Endometrial microvascular endothelial cells (primary cell): ENCODE data around the gene UBE2QL1. TPM values are rescaled to one million over a fixed set of nuclear protein-coding genes. Genes with fewer than 3 reads are reported as not detected.

Experiments used
- in situ Hi-C: cut with HindIII; loops from 2 replicates; pipeline ENCODE4 v1.10.0; 2017; ENCODE audit warnings: low sequenced_read_pairs, low pct_unique_long_range_greater_than_20kb; ENCODE audit errors: inconsistent ontology term
- total RNA-seq: library from RNA; depleted of rRNA; stranded (reverse); fragments of >200 nt; gene quantifications from one replicate; pipeline ENCODE4 v1.2.3, GENCODE V29; 2015; ENCODE audit errors: inconsistent ontology term

Gene UBE2QL1
- under 0.01 TPM for total RNA-seq

DNA sequence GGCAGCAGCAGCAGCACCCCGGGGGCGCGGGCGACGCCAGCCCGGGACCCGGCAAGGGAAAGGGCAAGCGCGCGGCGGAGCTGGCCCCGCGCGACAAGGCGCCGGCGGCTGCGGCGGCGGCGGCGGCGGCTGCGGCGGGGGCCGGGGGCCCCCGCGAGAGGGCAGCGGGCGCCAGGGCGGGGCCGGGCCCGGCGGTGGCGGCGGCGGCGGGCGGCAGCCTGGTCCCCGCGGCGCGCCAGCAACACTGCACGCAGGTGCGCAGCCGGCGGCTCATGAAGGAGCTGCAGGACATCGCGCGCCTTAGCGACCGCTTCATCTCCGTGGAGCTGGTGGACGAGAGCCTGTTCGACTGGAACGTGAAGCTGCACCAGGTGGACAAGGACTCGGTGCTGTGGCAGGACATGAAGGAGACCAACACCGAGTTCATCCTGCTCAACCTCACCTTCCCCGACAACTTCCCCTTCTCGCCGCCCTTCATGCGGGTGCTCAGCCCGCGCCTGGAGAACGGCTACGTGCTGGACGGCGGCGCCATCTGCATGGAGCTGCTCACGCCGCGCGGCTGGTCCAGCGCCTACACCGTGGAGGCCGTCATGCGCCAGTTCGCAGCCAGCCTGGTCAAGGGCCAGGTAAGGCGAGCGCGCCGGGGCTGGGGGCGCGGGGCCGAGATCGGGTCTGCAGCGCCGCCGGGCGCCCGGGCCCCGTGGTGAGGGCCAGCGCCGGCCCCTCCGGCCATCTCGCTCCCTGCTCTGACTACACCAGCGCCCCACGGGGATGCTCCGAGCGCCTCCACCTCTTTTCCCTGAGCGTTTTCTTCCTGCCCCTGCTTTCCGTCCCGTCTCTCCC is at the start of gene UBE2QL1:
UBE2QL1 (plus strand) TSS at position 238 of the 843 bp plus-strand sequence; CDS start at position 273, 35 bp downstream.
- in situ Hi-C loops, result no loop called here

DNA sequence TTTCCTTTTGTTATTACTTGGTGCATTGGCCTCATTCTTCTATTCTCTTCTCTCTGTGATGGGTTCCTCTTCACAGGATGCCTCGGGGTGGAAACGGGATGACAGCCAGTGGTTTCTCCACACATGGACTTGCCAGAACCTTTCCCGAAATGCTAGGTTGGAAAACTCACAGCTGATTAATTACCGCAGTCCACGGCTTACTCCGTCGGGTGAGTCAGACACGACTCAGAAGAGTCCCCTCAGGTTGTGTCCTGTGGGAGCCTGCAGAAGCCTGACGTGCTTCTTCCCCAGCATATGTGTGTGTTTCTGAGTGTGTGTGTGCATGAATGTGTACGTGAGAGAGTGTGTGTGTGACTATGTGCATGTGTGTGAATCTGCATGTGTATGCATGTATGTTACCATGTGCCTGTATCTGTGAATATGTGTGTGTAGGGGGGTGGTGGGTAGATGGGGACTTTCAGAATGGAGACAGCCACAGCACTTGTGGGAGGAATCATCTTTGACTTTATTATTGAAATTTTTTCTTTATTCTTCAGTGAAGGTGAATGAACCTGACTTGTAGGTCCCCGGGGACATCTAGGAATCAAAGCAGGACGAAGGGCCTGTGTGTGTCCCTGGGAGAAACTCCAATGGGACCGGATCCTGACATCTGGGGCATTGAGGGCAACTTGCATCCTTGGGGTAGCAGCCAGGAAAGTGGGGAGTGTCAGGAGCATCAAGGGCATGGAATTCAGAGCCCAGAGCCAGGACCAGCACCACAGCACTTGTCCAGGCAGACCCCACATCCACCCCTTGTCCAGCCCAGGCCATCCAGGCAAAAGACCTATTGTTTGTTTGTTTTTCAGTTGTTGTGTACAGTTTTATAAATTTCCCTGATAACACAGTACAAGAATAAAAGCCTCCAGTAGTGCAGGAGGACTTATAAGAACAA is 48.4 kb upstream of the UBE2QL1 start:
- in situ Hi-C loops, result no loop called here

GRCh38 chr5:6401410-6401809 is 47.2 kb upstream of the UBE2QL1 start:
- in situ Hi-C loops, result no loop called here

DNA sequence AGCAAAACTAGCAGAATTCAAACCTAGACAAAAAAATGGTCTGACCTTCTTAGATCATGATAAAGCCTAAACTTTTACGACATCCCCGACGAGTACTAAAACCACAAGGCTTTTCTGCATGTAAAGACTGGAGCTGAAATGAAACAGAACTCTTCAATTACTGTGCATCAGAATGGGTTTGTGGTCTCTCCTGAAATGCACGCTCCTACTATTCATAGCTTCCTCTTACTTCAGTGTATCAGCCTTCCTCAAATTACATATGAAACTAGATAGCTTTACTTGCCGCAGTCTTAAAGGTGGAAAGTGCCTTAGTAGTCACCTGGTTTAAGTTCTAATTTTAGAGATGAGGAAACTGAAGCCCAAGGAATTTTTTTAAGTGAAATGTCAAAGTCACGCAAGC is 45.7 kb upstream of the UBE2QL1 start:
- in situ Hi-C loops, result no loop called here

- in situ Hi-C loops, result no loop called here
These were observed 45.2 kb upstream of the UBE2QL1 start for GRCh38 chr5:6403416-6403815.

- in situ Hi-C loops, result no loop called here
These were observed 44.5 kb upstream of the UBE2QL1 start for GRCh38 chr5:6404129-6404528.

GRCh38 chr5:6405591-6405990 is 43.1 kb upstream of the UBE2QL1 start:
- in situ Hi-C loops, result no loop called here

- in situ Hi-C loops, result no loop called here
These were observed 41.0 kb upstream of the UBE2QL1 start for GRCh38 chr5:6407558-6408259.

DNA sequence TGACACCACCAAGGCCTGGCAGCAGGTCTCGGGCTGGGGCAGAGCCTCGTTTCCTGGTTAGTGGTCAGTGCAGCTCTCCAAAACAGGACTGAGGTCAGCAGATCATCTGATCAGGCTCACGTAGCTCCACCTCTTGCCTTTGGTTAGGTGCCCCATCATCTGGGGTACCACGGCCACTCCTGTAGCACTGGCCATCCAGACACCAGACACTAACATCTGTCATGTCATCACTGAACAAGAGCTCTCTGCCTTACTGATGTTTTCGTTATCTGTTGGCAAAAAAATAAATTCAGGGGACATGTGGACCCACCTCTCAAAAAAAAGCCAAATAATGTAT is 40.4 kb upstream of the UBE2QL1 start:
- in situ Hi-C loops, result no loop called here

- in situ Hi-C loops, result no loop called here
These were observed 39.8 kb upstream of the UBE2QL1 start for GRCh38 chr5:6408627-6409446.

DNA sequence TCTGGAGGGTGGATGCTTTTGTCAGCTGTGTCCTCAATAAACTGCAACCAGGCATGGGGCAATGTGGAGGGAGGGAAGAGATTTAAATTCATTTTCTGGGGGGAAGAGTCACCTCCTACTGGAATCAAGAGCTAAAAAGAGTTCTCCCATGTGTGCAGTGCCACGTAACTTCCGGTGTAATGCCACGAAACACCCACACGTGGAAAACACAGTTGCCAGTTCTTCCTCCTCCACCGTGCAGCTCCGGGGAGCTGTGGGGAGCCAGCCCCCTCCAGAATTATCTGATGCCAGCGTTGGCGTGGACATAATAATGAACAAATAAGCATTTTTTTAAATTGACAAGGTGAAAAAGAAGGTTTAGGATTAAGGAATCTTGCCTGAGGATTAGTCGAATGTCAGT is 38.2 kb upstream of the UBE2QL1 start:
- in situ Hi-C loops, result no loop called here

- in situ Hi-C loops, result no loop called here
These were observed 37.5 kb upstream of the UBE2QL1 start for GRCh38 chr5:6411141-6411540.

- in situ Hi-C loops, result no loop called here
These were observed 35.8 kb upstream of the UBE2QL1 start for GRCh38 chr5:6412811-6413210.

DNA sequence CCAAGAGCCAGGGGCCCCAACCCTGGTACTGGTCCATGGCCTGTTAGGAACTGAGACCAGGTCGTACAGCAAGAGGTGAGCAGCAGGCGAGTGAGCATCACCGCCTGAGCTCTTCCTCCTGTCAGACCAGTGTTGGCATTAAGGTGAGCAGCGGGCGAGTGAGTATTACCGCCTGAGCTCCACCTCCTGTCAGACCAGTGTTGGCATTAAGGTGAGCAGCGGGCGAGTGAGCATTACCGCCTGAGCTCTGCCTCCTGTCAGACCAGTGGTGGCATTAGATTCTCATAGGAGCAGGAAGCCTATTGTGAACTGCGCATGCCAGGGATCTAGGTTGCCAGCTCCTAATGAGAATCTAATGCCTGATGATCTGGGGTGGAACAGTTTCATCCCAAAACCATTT is 31.0 kb upstream of the UBE2QL1 start:
- in situ Hi-C loops, result no loop called here

- in situ Hi-C loops, result no loop called here
These were observed 29.9 kb upstream of the UBE2QL1 start for GRCh38 chr5:6418679-6419276.

GRCh38 chr5:6419340-6419852 is 29.3 kb upstream of the UBE2QL1 start:
- in situ Hi-C loops, result no loop called here

- in situ Hi-C loops, result no loop called here
These were observed 25.1 kb upstream of the UBE2QL1 start for GRCh38 chr5:6423327-6424109.
